Endothelial cell (in vitro differentiated cells): Measurements from ENCODE around the gene CCDC124. TPM values are rescaled to one million over a fixed set of nuclear protein-coding genes. Genes with fewer than 3 reads are reported as not detected.
A peak's percentile ranks its signal among the peaks of the same experiment; 100 is the strongest.

Experiments used
- DNase-seq: peaks from one replicate; pipeline ENCODE4 v3.0.0; 2021; ENCODE audit warnings: low spot score
- H3K27ac Mint-ChIP-seq: one replicate; pipeline ENCODE4 v1.8.0; 2021; ENCODE audit warnings: mixed read lengths, inconsistent platforms; ENCODE audit not compliant: unreplicated experiment
- H3K27me3 Mint-ChIP-seq: one replicate; pipeline ENCODE4 v1.8.0; 2021; ENCODE audit warnings: mild to moderate bottlenecking, moderate library complexity, mixed read lengths, inconsistent platforms; ENCODE audit not compliant: unreplicated experiment
- H3K36me3 Mint-ChIP-seq: one replicate; pipeline ENCODE4 v1.8.0; 2021; ENCODE audit warnings: mild to moderate bottlenecking, low read depth, mixed read lengths, inconsistent platforms; ENCODE audit not compliant: unreplicated experiment
- H3K4me1 Mint-ChIP-seq: one replicate; pipeline ENCODE4 v1.8.0; 2021; ENCODE audit warnings: mild to moderate bottlenecking, mixed read lengths, inconsistent platforms; ENCODE audit not compliant: unreplicated experiment
- H3K4me3 Mint-ChIP-seq: one replicate; pipeline ENCODE4 v1.8.0; 2021; ENCODE audit warnings: mild to moderate bottlenecking, mixed read lengths, inconsistent platforms; ENCODE audit not compliant: unreplicated experiment
- H3K9me3 Mint-ChIP-seq: one replicate; pipeline ENCODE4 v1.8.0; 2021; ENCODE audit warnings: mixed read lengths, inconsistent platforms; ENCODE audit not compliant: unreplicated experiment
- total RNA-seq: library from RNA; stranded (reverse); fragmentation: NEBNext Ultra II Directional; extraction: Animal tissue kit (Norgen Biotek cat#: 25700); gene quantifications from one replicate; pipeline ENCODE4 v1.2.1, GENCODE V29; 2021; ENCODE audit not compliant: unreplicated experiment
- TF ChIP-seq, protein P1 (sequence below): fragments of 200-600 bp; sonication (generic); IDR thresholded peaks from one replicate; pipeline ENCODE4 v1.5.0; 2021; ENCODE audit warnings: antibody characterized with exemption; ENCODE audit not compliant: unreplicated experiment

Gene CCDC124
- total RNA-seq, 1 donor from 2014 or later: 68.2 TPM

DNA sequence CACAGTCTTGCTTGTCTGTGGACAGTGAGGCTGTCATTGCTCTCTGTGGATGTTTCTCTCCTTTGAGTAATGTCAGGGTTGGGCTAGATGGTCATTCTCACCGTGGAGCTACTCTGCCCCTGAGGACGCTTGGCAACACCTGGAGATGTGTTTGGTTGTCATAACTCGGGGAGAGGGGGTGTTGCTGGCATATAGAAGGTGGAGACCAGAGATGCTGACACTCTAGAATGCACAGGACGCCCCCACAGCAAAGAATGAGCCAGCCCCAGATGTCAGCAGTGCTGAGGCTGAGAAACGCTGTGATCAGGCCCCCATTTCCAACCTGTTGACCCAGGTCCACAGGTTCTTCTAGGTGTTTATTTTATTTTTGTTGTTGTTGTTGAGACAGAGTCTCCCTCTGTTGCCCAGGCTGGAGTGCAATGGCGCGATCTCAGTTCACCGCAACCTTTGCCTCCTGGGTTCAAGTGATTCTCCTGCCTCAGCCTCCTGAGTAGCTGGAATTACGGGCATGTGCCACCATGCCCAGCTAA is 4.6 kb downstream of the CCDC124 start:
- Mint-ChIP-seq H3K36me3 (no peaks in the 10 kb centered on the region), H3K9me3 (no peaks in the 10 kb centered on the region), H3K4me3 (no peak overlapping the region), H3K27ac (no peak overlapping the region), H3K4me1 (peaks cover 5% of the 10 kb centered on the region), H3K27me3 (peaks cover 5% of the 10 kb centered on the region)
- DNase-seq: no peak
- TF ChIP-seq, protein P1, sequence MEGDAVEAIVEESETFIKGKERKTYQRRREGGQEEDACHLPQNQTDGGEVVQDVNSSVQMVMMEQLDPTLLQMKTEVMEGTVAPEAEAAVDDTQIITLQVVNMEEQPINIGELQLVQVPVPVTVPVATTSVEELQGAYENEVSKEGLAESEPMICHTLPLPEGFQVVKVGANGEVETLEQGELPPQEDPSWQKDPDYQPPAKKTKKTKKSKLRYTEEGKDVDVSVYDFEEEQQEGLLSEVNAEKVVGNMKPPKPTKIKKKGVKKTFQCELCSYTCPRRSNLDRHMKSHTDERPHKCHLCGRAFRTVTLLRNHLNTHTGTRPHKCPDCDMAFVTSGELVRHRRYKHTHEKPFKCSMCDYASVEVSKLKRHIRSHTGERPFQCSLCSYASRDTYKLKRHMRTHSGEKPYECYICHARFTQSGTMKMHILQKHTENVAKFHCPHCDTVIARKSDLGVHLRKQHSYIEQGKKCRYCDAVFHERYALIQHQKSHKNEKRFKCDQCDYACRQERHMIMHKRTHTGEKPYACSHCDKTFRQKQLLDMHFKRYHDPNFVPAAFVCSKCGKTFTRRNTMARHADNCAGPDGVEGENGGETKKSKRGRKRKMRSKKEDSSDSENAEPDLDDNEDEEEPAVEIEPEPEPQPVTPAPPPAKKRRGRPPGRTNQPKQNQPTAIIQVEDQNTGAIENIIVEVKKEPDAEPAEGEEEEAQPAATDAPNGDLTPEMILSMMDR: no peak

DNA sequence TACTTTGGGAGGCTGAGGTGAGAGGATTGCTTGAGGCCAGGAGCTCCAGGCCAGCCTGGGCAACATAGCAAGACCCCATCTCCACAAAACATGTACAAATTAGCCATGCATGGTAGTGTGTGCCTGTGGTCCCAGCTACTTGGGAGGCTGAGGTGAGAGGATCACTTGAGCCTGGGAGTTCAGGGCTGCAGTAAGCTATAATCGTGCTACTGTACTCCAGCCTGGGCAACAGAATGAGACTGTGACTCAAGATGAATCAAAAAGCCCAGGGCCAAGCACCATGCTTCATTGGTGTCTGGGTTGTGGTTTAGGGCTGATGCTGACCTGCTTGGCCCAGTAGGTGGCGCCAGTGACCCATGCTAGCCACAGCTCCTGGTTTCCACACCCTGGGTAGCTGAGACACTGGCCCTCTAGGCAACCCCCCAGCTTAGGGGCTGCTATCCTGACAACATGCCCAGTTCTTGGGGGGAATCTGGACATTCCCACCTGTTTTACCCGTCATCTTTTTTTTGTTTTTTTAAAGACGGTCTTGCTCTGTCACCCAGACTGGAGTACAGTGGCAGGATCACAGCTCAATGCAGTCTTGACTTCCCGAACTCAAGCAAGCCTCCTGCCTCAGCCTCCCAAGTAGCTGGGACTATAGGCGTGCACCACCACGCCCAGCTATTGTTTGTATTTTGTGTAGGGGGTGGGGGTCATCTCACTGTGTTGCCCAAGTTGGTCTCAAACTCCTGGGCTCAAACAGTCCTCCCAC is 5.5 kb downstream of the CCDC124 start:
- Mint-ChIP-seq H3K36me3 (no peaks in the 10 kb centered on the region), H3K9me3 (no peaks in the 10 kb centered on the region), H3K4me3 (no peak overlapping the region), H3K4me1 (peaks cover 5% of the 10 kb centered on the region), H3K27me3 (peaks cover 5% of the 10 kb centered on the region), H3K27ac (no peak overlapping the region)
- TF ChIP-seq, protein P1: peak; percentile 89
- peak; percentile 81 for DNase-seq

DNA sequence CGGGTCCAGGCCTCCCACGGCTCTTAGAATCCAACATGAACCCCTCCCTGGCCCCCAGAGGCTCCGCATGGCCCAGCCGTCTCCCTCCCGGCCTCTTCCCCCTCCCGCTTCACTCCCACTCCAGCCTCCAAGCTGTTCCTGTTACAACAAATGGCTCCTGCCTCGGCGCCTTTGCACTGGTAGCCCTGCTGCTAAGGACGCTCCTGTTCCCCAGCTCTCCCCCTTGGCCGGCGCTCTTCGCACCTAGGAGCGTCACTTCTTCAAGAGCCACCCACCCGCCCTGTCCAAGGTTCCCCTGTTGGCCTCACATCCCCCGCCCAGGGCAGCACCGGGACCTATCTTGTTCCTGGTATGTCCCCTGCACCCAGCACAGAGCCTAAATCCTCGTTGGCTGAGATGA is 9.4 kb downstream of the CCDC124 start:
- Mint-ChIP-seq H3K9me3 (no peaks in the 10 kb centered on the region), H3K36me3 (peaks cover 8% of the 10 kb centered on the region), H3K4me1 (peaks cover under 1% of the 10 kb centered on the region), H3K27ac (no peak overlapping the region), H3K27me3 (peaks cover 10% of the 10 kb centered on the region), H3K4me3 (no peak overlapping the region)
- TF ChIP-seq, protein P1: no peak
- DNase-seq: no peak

DNA sequence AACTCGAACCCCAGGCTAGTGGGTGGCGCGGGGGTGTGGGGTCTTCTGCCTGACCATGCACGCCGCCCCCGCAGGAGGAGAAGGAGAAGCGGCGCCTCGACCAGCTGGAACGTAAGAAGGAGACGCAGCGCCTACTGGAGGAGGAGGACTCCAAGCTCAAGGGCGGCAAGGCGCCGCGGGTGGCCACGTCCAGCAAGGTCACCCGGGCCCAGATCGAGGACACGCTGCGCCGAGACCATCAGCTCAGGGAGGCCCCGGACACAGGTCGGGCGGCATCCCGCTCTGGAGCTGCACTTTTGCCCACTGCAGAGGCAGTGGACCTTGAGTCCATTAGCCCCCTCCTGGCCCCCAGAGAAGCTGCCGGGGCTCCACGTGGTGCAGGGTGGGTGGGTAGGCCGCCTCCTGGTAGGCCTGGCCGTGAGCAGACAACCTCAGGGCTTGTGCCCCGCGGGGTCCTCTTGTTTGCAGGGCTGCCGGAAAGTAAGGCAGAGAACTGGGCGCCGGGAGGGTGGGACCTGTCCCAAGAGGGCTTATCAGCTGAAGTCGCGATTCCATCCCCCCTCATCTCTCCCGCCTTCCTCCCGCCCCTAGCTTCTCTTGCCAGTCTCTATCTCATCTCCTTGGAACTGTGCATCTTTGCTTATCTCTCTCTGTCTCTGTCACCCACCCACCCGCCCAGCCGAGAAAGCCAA is 9.9 kb downstream of the CCDC124 start:
- no peak overlapping the region for H3K27ac Mint-ChIP-seq
- H3K4me3 Mint-ChIP-seq: no peak overlapping the region
- peaks cover 14% of the 10 kb centered on the region for H3K27me3 Mint-ChIP-seq
- peaks cover 4% of the 10 kb centered on the region for H3K4me1 Mint-ChIP-seq
- no peaks in the 10 kb centered on the region for H3K9me3 Mint-ChIP-seq
- no peak for DNase-seq
- H3K36me3 Mint-ChIP-seq: peaks cover 8% of the 10 kb centered on the region
- TF ChIP-seq, protein P1: no peak
